ENCODE results near the gene NEBL. TPM values are rescaled to one million over a fixed set of nuclear protein-coding genes. Genes with fewer than 3 reads are reported as not detected.

NEBL gene
- total and polyA plus RNA-seq, 2 of the 4 experiments (the other 2 are of a cell fraction): under 0.01 TPM

GRCh38 chr10:20814116-20814515 is 83.0 kb downstream of the NEBL start:
- Histone ChIP-seq H2BK15ac (ENCODE audit: low read depth, low read length) (no peak overlapping the region), H3K14ac (replicated peaks; ENCODE audit: low read depth, low read length) (no peak overlapping the region), H3K56ac (ENCODE audit: extremely low read depth, insufficient read depth, low read length) (no peak overlapping the region), H3K4me1 (ENCODE audit: control insufficient read depth, insufficient read depth, low read length) (no peaks in the 10 kb centered on the region), H4K8ac (ENCODE audit: low read depth in 2 of 2, low read length in 2 of 2) (no peak overlapping the region), H4K91ac (ENCODE audit: insufficient read depth, low read depth, low read length) (no peak overlapping the region), H3K36me3 (ENCODE audit: control insufficient read depth, insufficient read depth, low read length) (no peaks in the 10 kb centered on the region), H3K4me3 (ENCODE audit: insufficient read depth, low read depth, low read length) (no peak overlapping the region), H4K5ac (ENCODE audit: low read depth, low read length) (no peak overlapping the region), H3K9me1 (ENCODE audit: insufficient read depth, low read length) (no peaks in the 10 kb centered on the region), H2AK5ac (ENCODE audit: low read depth, low read length) (no peak overlapping the region), H2BK120ac (ENCODE audit: low read depth, low read length) (no peak overlapping the region), H2AFZ (replicated peaks; ENCODE audit: low read length, poor library complexity) (no peak overlapping the region), H2BK20ac (ENCODE audit: low read depth, low read length) (no peak overlapping the region), H3K9me3 (ENCODE audit: control insufficient read depth, insufficient read depth, low read length) (peaks cover 3% of the 10 kb centered on the region), H3K23ac (ENCODE audit: low read depth, low read length) (no peak overlapping the region), H2AK9ac (replicated peaks; ENCODE audit: low read depth, low read length, poor library complexity) (no peak overlapping the region), H3K4ac (ENCODE audit: low read depth, low read length) (no peak overlapping the region), H3K9ac (ENCODE audit: low read depth, low read length) (no peak overlapping the region), H3K18ac (ENCODE audit: low read depth, low read length) (no peak overlapping the region), H3K27ac (ENCODE audit: insufficient read depth, low read length) (no peak overlapping the region), H4K20me1 (ENCODE audit: insufficient read depth, low read length) (no peaks in the 10 kb centered on the region), H2BK5ac (ENCODE audit: low read depth, low read length, poor library complexity, severe bottlenecking) (no peak overlapping the region), H3K27me3 (ENCODE audit: control insufficient read depth, insufficient read depth, low read length) (no peaks in the 10 kb centered on the region), H3K79me1 (ENCODE audit: low read depth in 1 of 2, low read length in 2 of 2) (no peaks in the 10 kb centered on the region), H3K4me2 (ENCODE audit: low read depth, low read length) (no peak overlapping the region)
- in situ Hi-C loops (cut with MboI; ENCODE audit: low sequenced_read_pairs): no loop called here
- no TSS peak for BruUV-seq (replicated peaks)
- CTCF ChIA-PET: no interaction called here
- WGBS, 2 experiments (ENCODE audit: extremely low coverage in 2 of 2, insufficient read length in 1 of 2): no CpG with 5 or more reads among the region's 5 CpGs
- DNase-seq (no peak), ATAC-seq (ENCODE audit: low read depth) (no peak)
- TF ChIP-seq CTCF (conservative IDR thresholded peaks at IDR 0.05; ENCODE audit: low read depth, low read length): no peak
- TF ChIP-seq USF2 (IDR thresholded peaks at IDR 0.05; ENCODE audit: low read depth, low read length): no peak
- no peak for TF ChIP-seq SMC3 (IDR thresholded peaks at IDR 0.05; ENCODE audit: low read depth, low read length)
- no peak for TF ChIP-seq RFX5 (IDR thresholded peaks at IDR 0.05; ENCODE audit: low read depth, low read length)
- no peak for TF ChIP-seq CEBPB (IDR thresholded peaks at IDR 0.05; ENCODE audit: low read depth, low read length)
- TF ChIP-seq BHLHE40 (IDR thresholded peaks at IDR 0.05; ENCODE audit: low read depth, low read length): no peak
- no peak for TF ChIP-seq FOS (IDR thresholded peaks at IDR 0.05; ENCODE audit: low read depth, low read length)
- TF ChIP-seq NFE2L2 (IDR thresholded peaks at IDR 0.05; ENCODE audit: low read depth, low read length): no peak
- TF ChIP-seq CHD1 (IDR thresholded peaks at IDR 0.05; ENCODE audit: low read depth, low read length): no peak
- TF ChIP-seq ELK1 (IDR thresholded peaks at IDR 0.05; ENCODE audit: borderline replicate concordance, low read depth, low read length): no peak
- TF ChIP-seq MAZ (IDR thresholded peaks at IDR 0.05; ENCODE audit: borderline replicate concordance, low read depth, low read length): no peak
- no peak for TF ChIP-seq MXI1 (IDR thresholded peaks at IDR 0.05; ENCODE audit: borderline replicate concordance, low read depth, low read length)
- TF ChIP-seq MAFK (IDR thresholded peaks at IDR 0.05; ENCODE audit: low read depth, low read length): no peak
- no peak for TF ChIP-seq RAD21 (IDR thresholded peaks at IDR 0.05; ENCODE audit: low read length)
- TF ChIP-seq RCOR1 (IDR thresholded peaks at IDR 0.05; ENCODE audit: insufficient replicate concordance, low read length): no peak
- TF ChIP-seq POLR2A (IDR thresholded peaks at IDR 0.05; ENCODE audit: low read depth, low read length): no peak
- intact Hi-C loops (cut with micrococcal nuclease): no loop called here
- dilution Hi-C loops (cut with HindIII; ENCODE audit: low sequenced_read_pairs, unreplicated experiment): no loop called here
- POLR2A ChIA-PET (ENCODE audit: unreplicated experiment): no interaction called here

Measured in IMR-90 (cell line).